HFF-Myc (cell line): ENCODE results near the gene ADAMTS13.

ENCODE experiments used
- DNase-seq: peaks from one replicate; pipeline ENCODE4 v3.0.0-alpha.2; 2011; ENCODE audit warnings: low read depth; ENCODE audit errors: extremely low read depth
- H3K4me3 ChIP-seq: replicated peaks from 2 replicates; pipeline ENCODE4 v1.5.1; 2011; ENCODE audit warnings: low read depth, mild to moderate bottlenecking, control low read depth, low read length
- CTCF ChIP-seq: IDR thresholded peaks from 2 replicates; pipeline ENCODE4 v1.5.1; 2012; ENCODE audit warnings: mild to moderate bottlenecking, low read depth, low read length, control low read depth; ENCODE audit errors: missing control alignments

The ADAMTS13 gene

GRCh38 chr9:133488686-133489252 is 66.6 kb downstream of the ADAMTS13 start:
- H3K4me3 ChIP-seq = no peak overlapping the region
- no peak for TF ChIP-seq CTCF
- DNase-seq = no peak

- H3K4me3 ChIP-seq = no peak overlapping the region
- DNase-seq = no peak
- no peak for TF ChIP-seq CTCF
Observed at GRCh38 chr9:133489253-133490190, 67.4 kb downstream of the ADAMTS13 start.

GRCh38 chr9:133490201-133490681 is 68.1 kb downstream of the ADAMTS13 start:
- no peak for TF ChIP-seq CTCF
- H3K4me3 ChIP-seq = no peak overlapping the region
- no peak for DNase-seq

- H3K4me3 ChIP-seq = no peak overlapping the region
- no peak for DNase-seq
- TF ChIP-seq CTCF = no peak
Observed at GRCh38 chr9:133490865-133491655, 68.9 kb downstream of the ADAMTS13 start.

GRCh38 chr9:133491656-133491925 is 69.4 kb downstream of the ADAMTS13 start:
- no peak for DNase-seq
- no peak for TF ChIP-seq CTCF
- no peak overlapping the region for H3K4me3 ChIP-seq

- TF ChIP-seq CTCF = no peak
- no peak for DNase-seq
- no peak overlapping the region for H3K4me3 ChIP-seq
Observed at GRCh38 chr9:133492061-133493021, 70.2 kb downstream of the ADAMTS13 start.
